ENCODE data around the gene ZNF529.
A peak's percentile ranks its signal among the peaks of the same experiment; 100 is the strongest.

The ZNF529 gene

DNA sequence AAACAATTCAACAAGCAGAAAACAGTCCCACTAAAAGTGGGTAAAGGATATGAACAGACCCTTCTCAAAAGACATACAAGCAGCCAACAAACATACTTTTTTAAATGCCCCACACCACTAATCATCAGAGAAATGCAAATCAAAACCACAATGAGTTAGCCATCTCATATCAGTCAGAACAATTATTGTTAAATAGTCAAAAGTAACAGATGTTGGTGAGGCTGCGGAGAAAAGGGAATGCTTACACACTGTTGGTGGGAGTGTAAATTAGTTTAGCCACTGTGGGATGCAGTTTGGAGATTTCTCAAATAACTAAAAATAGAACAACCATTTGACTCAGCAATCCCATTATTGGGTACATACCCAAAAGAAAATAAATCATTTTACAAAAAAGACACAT lies 8.7 kb downstream of the ZNF529 start:
- Histone ChIP-seq H3K27me3 (ENCODE audit: low read depth, low read length) (no peaks in the 10 kb centered on the region), H3K4me1 (ENCODE audit: control insufficient read depth in 1 of 2, insufficient read depth in 2 of 2, low read length in 2 of 2) (no peaks in the 10 kb centered on the region), H3K36me3 (ENCODE audit: control insufficient read depth in 1 of 2, insufficient read depth in 2 of 2, low read length in 2 of 2) (peaks cover 0 to 96% of the 10 kb centered on the region in 2 donors), H3K27ac (ENCODE audit: low read length) (no peak overlapping the region), H3K4me3 (ENCODE audit: low read depth in 1 of 2, low read length in 2 of 2) (peak overlapping the region in 1 of 2 donors; percentile 46), H3K9me3 (ENCODE audit: control insufficient read depth in 1 of 2, low read length in 2 of 2) (peaks cover 20 to 74% of the 10 kb centered on the region in 2 donors)

DNA sequence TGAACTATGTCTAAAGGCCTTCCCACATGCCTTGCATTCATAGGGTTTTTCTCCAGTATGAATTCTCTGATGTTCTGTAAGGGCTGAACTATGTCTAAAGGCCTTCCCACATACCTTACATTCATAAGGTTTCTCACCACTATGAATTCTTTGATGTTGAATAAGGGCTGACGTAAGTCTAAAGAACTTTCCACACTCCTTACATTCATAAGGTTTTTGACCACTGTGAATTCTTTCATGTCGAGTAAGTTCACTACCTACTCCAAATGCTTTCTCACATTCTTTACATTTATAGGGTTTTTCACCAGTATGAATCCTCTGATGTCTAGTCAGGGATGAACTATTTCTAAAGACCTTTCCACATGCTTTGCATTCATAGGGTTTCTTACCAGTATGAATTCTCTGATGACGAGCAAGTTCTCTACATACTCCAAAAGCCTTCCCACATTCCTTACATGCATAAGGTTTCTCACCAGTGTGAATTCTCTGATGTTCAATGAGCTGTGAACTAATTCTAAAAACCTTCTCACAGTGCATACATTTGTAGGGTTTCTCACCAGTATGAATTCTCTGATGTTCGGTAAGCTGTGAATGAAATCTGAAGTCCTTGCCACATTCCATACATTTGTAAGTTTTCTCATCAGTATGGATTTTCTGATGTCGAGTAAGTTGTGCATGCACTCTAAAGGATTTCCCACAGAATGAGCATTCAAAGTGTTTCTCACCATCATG lies 25.9 kb downstream of the ZNF529 start:
- peak overlapping the region; percentile 30 to 59 for H3K4me3 ChIP-seq (ENCODE audit: low read depth in 1 of 2, low read length in 2 of 2)
- no peaks in the 10 kb centered on the region for H3K27me3 ChIP-seq (ENCODE audit: low read depth, low read length)
- peaks cover 91 to 92% of the 10 kb centered on the region in 2 donors for H3K9me3 ChIP-seq (ENCODE audit: control insufficient read depth in 1 of 2, low read length in 2 of 2)
- H3K36me3 ChIP-seq (ENCODE audit: control insufficient read depth in 1 of 2, insufficient read depth in 2 of 2, low read length in 2 of 2): peaks cover 41 to 99% of the 10 kb centered on the region in 2 donors
- no peak overlapping the region for H3K27ac ChIP-seq (ENCODE audit: low read length)
- H3K4me1 ChIP-seq (ENCODE audit: control insufficient read depth in 1 of 2, insufficient read depth in 2 of 2, low read length in 2 of 2): no peaks in the 10 kb centered on the region

DNA sequence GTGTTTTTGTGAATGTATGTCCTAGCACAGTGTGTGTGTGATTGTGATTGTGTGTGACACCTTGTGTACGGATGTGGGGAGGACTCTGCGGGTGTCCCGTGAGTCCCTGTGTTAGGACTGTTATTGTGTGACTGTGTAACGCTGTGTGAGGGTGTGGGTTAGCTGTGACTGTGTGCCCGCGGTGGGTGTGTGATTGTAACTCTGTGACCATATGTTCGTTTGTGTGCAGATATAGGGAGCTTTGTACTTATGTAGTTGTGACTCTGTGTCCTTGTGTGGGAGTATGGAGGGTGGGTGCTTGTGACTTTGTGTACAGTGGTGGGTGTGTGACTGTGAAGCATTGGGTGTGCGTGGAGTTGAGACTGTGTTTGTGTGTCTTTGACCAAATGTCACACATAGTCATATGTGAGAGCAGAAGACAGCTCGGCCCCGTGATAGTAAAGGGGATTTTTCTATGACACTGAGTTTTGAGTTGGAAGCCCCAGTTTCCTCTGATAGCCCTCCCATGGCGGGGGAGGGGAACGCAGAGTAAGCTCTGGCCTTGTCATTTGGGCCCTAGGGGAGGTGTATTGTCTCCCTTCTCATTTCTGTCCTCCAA lies 44.1 kb downstream of the ZNF529 start:
- Histone ChIP-seq H3K27me3 (ENCODE audit: low read depth, low read length) (no peaks in the 10 kb centered on the region), H3K9me3 (ENCODE audit: control insufficient read depth in 1 of 2, low read length in 2 of 2) (peaks cover 5 to 26% of the 10 kb centered on the region in 2 donors), H3K4me3 (ENCODE audit: low read depth in 1 of 2, low read length in 2 of 2) (peak overlapping the region; percentile 90 to 94), H3K4me1 (ENCODE audit: control insufficient read depth in 1 of 2, insufficient read depth in 2 of 2, low read length in 2 of 2) (peaks cover 3 to 21% of the 10 kb centered on the region in 2 donors), H3K27ac (ENCODE audit: low read length) (peak overlapping the region; percentile 97), H3K36me3 (ENCODE audit: control insufficient read depth in 1 of 2, insufficient read depth in 2 of 2, low read length in 2 of 2) (peaks cover 8 to 20% of the 10 kb centered on the region in 2 donors)

DNA sequence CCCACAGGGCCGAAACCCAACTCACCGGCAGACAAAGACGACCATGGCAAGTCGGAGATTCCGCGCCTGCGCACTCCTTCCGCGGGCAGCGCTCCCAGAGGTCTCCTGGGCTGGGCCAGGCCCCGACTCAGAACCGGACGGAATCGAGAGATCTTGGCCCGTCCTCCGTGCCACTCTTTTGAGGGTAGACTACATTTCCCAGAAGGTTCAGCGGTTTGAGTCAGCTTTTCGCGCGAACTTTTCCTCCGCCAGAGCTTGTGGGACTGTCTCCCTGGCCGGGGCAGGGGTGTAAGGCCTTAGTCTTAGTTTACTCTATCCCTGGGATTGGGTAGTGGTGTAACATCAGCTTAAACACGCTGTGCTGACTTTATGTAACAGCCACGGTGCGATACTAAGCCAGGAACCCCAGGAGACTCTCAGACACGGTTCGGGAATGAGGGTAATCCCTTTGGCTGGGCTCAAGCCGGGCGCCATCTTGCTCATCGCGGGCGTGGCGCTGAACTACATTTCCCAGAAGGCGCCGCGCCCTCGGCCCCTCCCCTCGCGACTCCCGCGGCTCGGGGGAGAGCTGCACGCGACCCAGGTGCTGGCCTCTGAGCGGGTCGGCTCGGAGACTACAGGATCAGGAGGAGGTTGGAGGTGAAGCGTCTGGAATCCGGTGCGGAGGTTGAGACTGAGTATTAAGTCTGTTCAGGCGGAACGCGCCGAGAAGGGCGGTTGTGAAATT lies 44.7 kb downstream of the ZNF529 start, which contains the start of gene ZNF260:
ZNF260 (minus strand) TSS at position 78 of the 727 bp plus-strand sequence. CDS start 13,033 bp downstream, outside the sequence.
- peaks cover 3 to 21% of the 10 kb centered on the region in 2 donors for H3K4me1 ChIP-seq (ENCODE audit: control insufficient read depth in 1 of 2, insufficient read depth in 2 of 2, low read length in 2 of 2)
- peaks cover 8 to 15% of the 10 kb centered on the region in 2 donors for H3K36me3 ChIP-seq (ENCODE audit: control insufficient read depth in 1 of 2, insufficient read depth in 2 of 2, low read length in 2 of 2)
- peak within 1 kb of the TSS; percentile 97 for H3K27ac ChIP-seq (ENCODE audit: low read length)
- no peaks in the 10 kb centered on the region for H3K27me3 ChIP-seq (ENCODE audit: low read depth, low read length)
- peaks cover under 1 to 21% of the 10 kb centered on the region in 2 donors for H3K9me3 ChIP-seq (ENCODE audit: control insufficient read depth in 1 of 2, low read length in 2 of 2)
- peak within 1 kb of the TSS; percentile 90 to 94 for H3K4me3 ChIP-seq (ENCODE audit: low read depth in 1 of 2, low read length in 2 of 2)

DNA sequence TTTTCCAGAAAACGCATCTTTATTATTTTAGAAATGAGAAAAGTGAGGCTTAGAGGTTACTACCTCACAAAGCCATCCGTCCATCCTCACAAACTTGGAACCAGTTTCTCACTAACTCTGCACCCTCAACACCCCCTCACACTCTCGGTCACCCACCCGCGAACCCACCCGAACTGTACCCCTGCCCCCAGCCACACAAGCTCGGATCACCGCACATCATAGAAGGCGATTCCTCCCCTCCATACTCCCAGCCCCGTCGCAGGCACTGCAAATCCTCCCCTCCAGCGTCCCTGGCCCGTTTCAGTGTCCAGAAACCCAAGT lies 45.3 kb downstream of the ZNF529 start:
- H3K27ac ChIP-seq (ENCODE audit: low read length): peak overlapping the region; percentile 97
- H3K36me3 ChIP-seq (ENCODE audit: control insufficient read depth in 1 of 2, insufficient read depth in 2 of 2, low read length in 2 of 2): peaks cover 12 to 15% of the 10 kb centered on the region in 2 donors
- peaks cover 3 to 21% of the 10 kb centered on the region in 2 donors for H3K4me1 ChIP-seq (ENCODE audit: control insufficient read depth in 1 of 2, insufficient read depth in 2 of 2, low read length in 2 of 2)
- peaks cover 2 to 22% of the 10 kb centered on the region in 2 donors for H3K9me3 ChIP-seq (ENCODE audit: control insufficient read depth in 1 of 2, low read length in 2 of 2)
- H3K27me3 ChIP-seq (ENCODE audit: low read depth, low read length): no peaks in the 10 kb centered on the region
- peak overlapping the region; percentile 90 to 94 for H3K4me3 ChIP-seq (ENCODE audit: low read depth in 1 of 2, low read length in 2 of 2)

DNA sequence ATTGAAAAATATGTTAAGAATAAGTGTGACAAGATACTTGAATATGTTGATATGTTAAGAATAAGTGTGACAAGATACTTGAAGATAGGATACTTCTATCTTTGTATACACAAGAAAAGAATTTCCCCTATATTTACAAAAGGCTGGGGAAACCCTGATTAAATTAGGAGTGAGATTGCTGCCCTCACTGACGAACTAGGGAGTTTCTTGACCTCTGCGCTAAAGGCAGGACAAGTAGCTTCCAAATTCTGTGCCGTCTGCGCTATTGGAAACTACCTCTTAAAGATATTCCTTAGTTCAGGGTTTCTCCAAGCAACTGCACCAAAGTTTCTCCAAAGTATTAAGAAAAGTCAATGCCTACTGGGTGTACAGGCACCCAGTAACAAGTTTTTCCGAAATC lies 45.8 kb downstream of the ZNF529 start:
- Histone ChIP-seq H3K9me3 (ENCODE audit: control insufficient read depth in 1 of 2, low read length in 2 of 2) (peaks cover 7 to 26% of the 10 kb centered on the region in 2 donors), H3K27ac (ENCODE audit: low read length) (peak overlapping the region; percentile 97)

DNA sequence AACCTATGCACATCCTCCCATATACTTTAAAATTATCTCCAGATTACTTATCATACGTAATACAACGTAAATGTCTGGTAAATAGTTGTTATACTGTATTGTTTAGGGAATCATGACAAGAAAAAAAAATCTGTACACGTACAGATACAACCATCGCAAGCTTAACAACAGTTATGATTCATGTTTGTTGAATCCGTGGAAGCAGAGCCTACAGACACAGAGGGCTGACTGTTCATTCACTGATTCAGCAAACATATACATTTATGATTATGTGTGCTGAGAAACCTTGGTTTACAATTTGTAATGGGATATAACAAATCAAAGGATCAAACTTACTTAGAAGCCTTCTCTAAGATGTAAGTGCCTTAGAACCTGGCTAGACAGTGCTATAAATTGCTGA lies 46.5 kb downstream of the ZNF529 start:
- Histone ChIP-seq H3K9me3 (ENCODE audit: control insufficient read depth in 1 of 2, low read length in 2 of 2) (peaks cover 7 to 31% of the 10 kb centered on the region in 2 donors), H3K27me3 (ENCODE audit: low read depth, low read length) (no peaks in the 10 kb centered on the region), H3K4me3 (ENCODE audit: low read depth in 1 of 2, low read length in 2 of 2) (peak overlapping the region in 1 of 2 donors; percentile 94), H3K27ac (ENCODE audit: low read length) (no peak overlapping the region), H3K4me1 (ENCODE audit: control insufficient read depth in 1 of 2, insufficient read depth in 2 of 2, low read length in 2 of 2) (peaks cover 3 to 21% of the 10 kb centered on the region in 2 donors), H3K36me3 (ENCODE audit: control insufficient read depth in 1 of 2, insufficient read depth in 2 of 2, low read length in 2 of 2) (peaks cover 18 to 26% of the 10 kb centered on the region in 2 donors)

More for the DNA sequence above, 45.8 kb downstream of the ZNF529 start:
- Histone ChIP-seq H3K4me3 (ENCODE audit: low read depth in 1 of 2, low read length in 2 of 2) (peak overlapping the region; percentile 90 to 94), H3K36me3 (ENCODE audit: control insufficient read depth in 1 of 2, insufficient read depth in 2 of 2, low read length in 2 of 2) (peaks cover 17 to 20% of the 10 kb centered on the region in 2 donors), H3K27me3 (ENCODE audit: low read depth, low read length) (no peaks in the 10 kb centered on the region), H3K4me1 (ENCODE audit: control insufficient read depth in 1 of 2, insufficient read depth in 2 of 2, low read length in 2 of 2) (peaks cover 3 to 21% of the 10 kb centered on the region in 2 donors)

DNA sequence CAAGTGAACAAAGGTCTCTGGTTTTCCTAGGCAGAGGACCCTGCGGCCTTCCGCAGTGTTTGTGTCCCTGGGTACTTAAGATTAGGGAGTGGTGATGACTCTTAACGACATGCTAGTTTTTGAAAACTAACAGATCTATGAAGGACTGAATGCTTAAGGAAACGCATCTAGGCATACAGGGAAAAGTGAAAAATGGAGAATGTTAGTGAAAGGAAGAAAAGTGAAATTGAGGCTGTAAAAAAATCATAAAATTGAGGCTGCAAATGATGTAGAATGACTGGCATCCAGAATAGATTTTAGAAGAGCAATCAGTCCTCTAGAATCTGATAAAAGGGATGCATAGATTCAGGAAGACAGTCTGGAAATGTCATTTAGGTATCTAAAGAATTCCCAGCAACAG lies 48.5 kb downstream of the ZNF529 start:
- Histone ChIP-seq H3K36me3 (ENCODE audit: control insufficient read depth in 1 of 2, insufficient read depth in 2 of 2, low read length in 2 of 2) (peaks cover 18 to 45% of the 10 kb centered on the region in 2 donors), H3K9me3 (ENCODE audit: control insufficient read depth in 1 of 2, low read length in 2 of 2) (peaks cover 13 to 31% of the 10 kb centered on the region in 2 donors), H3K4me3 (ENCODE audit: low read depth in 1 of 2, low read length in 2 of 2) (peak overlapping the region in 1 of 2 donors; percentile 33), H3K27ac (ENCODE audit: low read length) (no peak overlapping the region), H3K27me3 (ENCODE audit: low read depth, low read length) (no peaks in the 10 kb centered on the region), H3K4me1 (ENCODE audit: control insufficient read depth in 1 of 2, insufficient read depth in 2 of 2, low read length in 2 of 2) (peaks cover 3 to 21% of the 10 kb centered on the region in 2 donors)

DNA sequence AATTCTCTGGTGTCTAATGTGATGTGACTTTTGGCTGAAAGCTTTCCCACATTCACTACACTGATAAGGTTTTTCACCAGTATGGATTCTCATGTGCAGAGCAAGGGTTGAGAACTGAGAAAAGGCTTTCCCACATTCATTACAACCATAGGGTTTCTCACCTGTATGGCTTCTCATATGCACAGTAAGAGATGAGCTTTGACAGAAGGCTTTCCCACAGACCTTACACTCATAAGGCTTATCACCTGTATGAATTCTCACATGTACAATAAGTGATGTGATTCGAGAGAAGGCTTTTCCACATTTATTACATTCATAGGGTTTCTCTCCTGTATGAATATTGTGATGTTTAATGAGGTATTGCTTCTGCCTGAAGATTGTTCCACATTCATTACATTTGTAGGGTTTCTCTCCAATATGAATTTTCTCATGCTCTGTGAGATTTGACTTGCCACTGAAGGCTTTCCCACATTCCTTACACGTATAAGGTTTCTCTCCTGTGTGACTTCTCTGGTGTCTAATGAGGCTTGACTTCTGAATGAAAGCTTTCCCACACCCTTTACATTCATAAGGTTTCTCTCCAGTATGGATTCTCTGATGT lies 59.0 kb downstream of the ZNF529 start:
- peak overlapping the region; percentile 21 to 50 for H3K4me3 ChIP-seq (ENCODE audit: low read depth in 1 of 2, low read length in 2 of 2)
- H3K27ac ChIP-seq (ENCODE audit: low read length): no peak overlapping the region
- peaks cover 39 to 70% of the 10 kb centered on the region in 2 donors for H3K36me3 ChIP-seq (ENCODE audit: control insufficient read depth in 1 of 2, insufficient read depth in 2 of 2, low read length in 2 of 2)
- H3K9me3 ChIP-seq (ENCODE audit: control insufficient read depth in 1 of 2, low read length in 2 of 2): peaks cover 71 to 80% of the 10 kb centered on the region in 2 donors
- H3K4me1 ChIP-seq (ENCODE audit: control insufficient read depth in 1 of 2, insufficient read depth in 2 of 2, low read length in 2 of 2): no peaks in the 10 kb centered on the region
- no peaks in the 10 kb centered on the region for H3K27me3 ChIP-seq (ENCODE audit: low read depth, low read length)

DNA sequence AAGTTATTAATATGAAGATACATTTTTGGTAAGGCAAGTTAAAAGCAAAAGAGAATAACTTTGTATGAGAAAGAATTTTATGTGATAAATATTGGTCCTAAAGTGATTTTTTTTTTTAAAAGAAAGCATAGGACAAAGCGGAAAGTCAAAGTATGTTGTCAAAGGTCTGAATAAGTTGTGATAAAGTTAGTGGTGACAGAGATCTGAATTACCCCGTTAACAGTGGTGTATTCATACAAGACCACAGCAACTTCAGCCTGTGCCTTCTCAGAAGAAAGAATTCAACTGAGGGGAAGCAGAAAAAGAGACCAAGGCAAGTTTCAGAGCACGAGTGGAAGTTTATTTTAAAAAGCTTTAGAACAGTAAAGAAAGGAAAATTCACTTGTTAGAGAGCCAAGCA lies 64.8 kb downstream of the ZNF529 start:
- Histone ChIP-seq H3K27ac (ENCODE audit: low read length) (no peak overlapping the region), H3K27me3 (ENCODE audit: low read depth, low read length) (no peaks in the 10 kb centered on the region), H3K36me3 (ENCODE audit: control insufficient read depth in 1 of 2, insufficient read depth in 2 of 2, low read length in 2 of 2) (peaks cover 0 to 12% of the 10 kb centered on the region in 2 donors), H3K4me3 (ENCODE audit: low read depth in 1 of 2, low read length in 2 of 2) (no peak overlapping the region), H3K4me1 (ENCODE audit: control insufficient read depth in 1 of 2, insufficient read depth in 2 of 2, low read length in 2 of 2) (no peaks in the 10 kb centered on the region), H3K9me3 (ENCODE audit: control insufficient read depth in 1 of 2, low read length in 2 of 2) (peaks cover 30 to 63% of the 10 kb centered on the region in 2 donors)

DNA sequence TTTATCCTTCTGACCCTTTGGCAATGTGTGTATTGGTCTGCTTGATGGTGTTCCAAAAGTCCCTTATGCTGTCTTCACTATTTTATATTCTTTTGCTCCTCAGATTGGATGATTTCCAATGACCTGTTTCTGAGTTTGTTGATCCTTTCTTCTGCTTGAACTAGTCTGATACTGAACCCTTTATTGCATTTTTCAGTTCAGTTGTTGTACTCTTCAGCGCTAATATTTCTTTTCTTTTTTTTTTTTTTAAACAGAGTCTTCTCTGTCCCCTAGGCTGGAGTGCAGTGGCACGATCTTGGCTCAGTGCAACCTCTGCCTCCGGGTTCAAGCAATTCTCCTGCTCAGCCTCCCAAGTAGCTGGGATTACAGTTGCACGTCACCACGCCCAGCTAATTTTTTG lies 71.1 kb downstream of the ZNF529 start:
- H3K27ac ChIP-seq (ENCODE audit: low read length): no peak overlapping the region
- peak overlapping the region in 1 of 2 donors; percentile 16 for H3K4me3 ChIP-seq (ENCODE audit: low read depth in 1 of 2, low read length in 2 of 2)
- H3K27me3 ChIP-seq (ENCODE audit: low read depth, low read length): no peaks in the 10 kb centered on the region
- H3K4me1 ChIP-seq (ENCODE audit: control insufficient read depth in 1 of 2, insufficient read depth in 2 of 2, low read length in 2 of 2): no peaks in the 10 kb centered on the region
- H3K36me3 ChIP-seq (ENCODE audit: control insufficient read depth in 1 of 2, insufficient read depth in 2 of 2, low read length in 2 of 2): no peaks in the 10 kb centered on the region
- H3K9me3 ChIP-seq (ENCODE audit: control insufficient read depth in 1 of 2, low read length in 2 of 2): peaks cover 24 to 58% of the 10 kb centered on the region in 2 donors

All from muscle layer of duodenum (tissue), 2 donors.